Stimulated activated CD8-positive, alpha-beta memory T cell treated with anti-CD3 and anti-CD28 coated beads, Interleukin-15, amount 100 ng/mL, for 48 hours (primary cell): ENCODE data around the gene FKBP5.
A peak's percentile ranks its signal among the peaks of the same experiment; 100 is the strongest.
"Not testable (repeated sequence)": the region's sequence is repeated elsewhere in the genome, so short reads cannot be mapped to it uniquely, and the experiment has no call there.

Experiments
- DNase-seq, 2 donors: peaks; one replicate each; pipeline ENCODE4 v3.0.0-alpha.2; 2020; ENCODE audit warnings: low read depth in 2 of 2

Gene FKBP5

DNA sequence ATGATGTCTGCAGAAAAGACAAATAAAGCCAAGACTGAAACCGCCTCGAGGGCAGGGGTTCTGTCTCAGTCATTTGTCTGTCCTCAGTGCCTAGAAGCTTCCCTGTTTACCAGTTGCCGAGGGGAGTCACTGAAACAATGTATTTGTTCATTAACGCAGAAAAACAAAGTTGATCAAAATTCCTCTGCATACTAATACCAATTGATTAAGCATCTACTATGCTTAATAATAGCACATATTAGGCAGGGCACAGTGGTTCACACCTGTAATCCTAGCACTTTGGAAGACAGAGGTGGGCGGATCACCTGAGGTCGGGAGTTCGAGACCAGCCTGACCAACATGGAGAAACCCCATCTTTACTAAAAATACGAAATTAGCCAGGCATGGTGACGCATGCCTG is 1.8 kb upstream of the FKBP5 start:
- DNase-seq = no peak

DNA sequence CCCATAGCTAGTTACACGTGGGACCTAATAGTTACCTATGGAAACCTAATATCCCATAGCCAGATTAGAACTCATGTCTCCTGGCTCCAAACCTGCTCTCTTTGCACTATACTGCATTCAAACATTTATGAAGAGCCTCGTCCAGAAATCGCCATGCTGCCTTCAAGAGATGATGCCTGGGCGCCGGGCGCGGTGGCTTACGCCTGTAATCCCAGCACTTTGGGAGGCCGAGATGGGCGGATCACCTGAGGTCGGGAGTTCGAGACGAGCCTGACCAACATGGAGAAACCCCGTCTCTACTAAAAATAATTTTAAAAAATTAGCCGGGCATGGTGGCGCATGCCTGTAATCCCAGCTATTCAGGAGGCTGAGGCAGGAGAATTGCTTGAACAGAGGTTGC is 1.3 kb upstream of the FKBP5 start:
- DNase-seq = not testable (repeated sequence)

DNA sequence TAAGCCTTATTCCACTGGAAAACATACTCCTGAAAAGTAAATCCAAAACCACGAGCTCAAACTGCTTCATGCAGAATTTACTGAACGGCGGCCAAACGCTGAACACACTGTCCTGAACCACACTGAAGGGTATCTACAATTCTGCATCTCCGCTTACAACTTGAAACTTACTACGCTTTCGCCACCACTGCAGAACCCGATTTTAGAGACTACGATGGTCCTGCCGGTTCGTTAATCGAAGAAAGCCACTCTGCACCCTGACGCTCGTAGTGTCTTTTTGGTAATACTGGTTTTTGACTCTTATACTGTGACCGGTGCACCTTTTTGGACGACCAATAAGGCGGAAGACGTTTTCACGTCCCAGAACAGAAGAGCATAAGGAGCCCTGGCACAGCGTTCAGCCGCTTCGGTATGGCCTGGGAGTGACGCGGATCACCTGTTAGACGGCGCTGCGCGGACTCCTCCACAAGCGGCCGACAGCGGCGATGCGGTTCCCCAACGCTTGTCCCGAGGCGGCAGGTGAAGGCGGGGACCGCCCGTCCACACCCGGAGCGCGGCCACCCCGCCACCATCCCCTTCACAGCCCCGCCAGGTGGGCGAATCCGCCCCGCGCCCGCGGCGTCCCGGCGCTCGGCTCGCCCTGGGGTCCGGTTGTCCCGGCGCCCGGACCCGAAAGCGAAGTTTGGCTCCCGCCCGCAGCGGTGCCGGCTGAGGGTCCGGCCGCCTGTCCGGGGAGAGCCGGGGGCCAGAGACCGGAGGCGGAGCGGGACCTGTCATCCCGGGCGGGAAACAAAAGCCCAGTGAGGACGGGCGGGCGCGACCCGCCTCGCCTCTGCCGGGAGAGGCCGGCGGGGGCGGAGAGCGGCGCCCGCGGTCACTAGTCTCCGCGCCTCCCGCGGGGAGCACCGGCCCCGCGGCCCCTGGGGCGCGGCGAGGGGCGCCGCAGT is 784 bp downstream of the FKBP5 start:
- DNase-seq = peak; percentile 45 to 47

DNA sequence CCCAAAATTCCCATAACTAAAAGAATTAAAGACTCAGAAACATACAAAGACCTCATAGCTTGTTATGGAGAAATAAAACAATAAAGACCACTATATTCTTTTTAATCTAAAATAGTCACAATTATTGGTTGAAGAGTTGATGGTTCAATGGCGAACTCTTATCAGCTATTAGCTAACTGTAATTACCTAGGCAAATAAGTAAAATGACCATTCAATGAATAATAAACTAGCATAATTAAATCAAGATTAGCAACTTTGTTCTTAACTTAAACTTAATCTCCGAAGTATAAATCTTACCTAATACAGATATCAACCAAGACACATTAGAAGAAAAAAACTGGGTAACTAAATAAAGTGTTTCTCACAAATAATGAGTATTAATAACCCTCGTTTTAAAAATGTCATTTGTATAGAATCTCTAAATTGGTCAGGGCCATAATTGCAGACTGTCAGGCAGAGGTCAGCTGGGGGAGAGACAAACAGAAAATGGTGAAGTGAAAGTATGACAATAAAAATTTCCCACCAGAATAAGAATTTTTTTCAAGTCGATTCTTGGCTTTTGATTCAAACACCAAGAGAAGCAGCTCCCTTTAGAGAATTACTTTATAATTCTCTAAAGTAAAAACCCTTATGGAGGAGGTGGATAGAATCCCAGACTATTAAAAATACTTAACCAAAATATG is 1.7 kb downstream of the FKBP5 start:
- no peak for DNase-seq

DNA sequence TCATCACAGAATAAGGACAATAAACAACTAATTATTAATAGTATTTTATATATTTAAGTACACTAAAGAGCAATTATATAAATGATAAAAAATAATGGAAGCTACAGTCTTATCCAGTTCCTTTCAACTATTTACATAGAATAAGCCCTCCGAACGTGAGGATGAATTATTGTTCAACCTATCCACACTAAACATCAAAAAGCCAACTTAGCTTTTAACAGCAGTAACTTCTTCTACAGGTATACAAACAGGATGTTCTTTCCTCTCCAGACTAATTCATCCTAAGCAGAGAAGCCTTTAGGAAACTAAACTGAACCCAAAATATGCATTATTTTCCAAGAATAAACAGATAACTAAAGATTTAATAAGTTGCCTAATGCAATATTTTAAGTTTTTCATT is 2.3 kb downstream of the FKBP5 start:
- no peak for DNase-seq

DNA sequence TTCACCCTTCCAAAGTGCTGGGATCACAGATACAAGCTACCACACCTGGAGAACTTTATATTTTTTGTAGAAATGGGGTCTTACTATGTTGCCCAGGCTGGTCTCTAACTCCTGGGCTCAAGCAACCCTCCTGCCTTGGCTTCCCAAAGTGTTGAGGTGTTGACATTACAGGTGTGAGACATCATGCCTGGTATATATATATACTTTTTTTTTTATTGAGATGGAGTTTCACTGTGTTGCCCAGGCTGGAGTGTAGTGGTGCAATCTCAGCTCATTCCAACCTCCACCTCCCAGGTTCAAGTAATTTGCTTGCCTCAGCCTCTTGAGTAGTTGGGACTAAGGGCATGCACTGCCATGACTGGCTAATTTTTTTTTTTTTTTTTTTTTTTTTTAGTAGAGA is 5.4 kb downstream of the FKBP5 start:
- no peak for DNase-seq

DNA sequence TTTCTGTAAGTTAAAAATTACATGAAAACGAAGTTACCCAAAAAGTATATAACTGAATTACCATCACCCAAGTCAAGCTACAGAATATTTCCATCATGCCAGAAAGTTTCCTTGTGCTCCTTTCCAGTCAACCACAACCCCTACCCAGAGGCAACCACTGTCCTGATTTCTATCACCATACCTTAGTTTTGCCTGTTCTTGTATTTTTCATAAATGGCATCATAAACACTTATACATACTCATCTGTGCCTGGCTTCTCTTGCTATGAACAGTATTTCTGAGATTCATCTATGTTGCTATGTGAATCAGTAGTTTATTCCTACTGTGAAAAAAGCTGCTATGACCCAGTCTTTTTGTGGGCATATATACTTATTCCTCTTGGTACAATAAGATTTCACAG is 7.4 kb downstream of the FKBP5 start:
- no peak for DNase-seq

DNA sequence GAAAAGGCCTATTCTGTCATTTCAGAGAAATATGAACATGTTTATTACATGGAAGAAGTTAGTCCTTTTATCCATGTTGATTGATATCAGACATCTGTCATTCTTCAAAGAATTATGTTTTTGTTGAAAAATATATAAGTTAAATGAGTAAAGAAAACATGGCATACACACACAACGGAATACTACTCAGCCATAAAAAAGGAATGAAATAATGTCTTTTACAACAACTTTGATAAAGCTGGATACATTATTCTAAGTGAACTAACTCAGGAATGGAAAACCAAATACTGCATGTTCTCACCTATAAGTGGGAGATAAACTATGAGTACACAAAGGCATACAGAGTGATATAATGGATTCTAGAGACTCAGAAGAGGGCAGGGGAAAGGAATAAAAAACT is 9.3 kb downstream of the FKBP5 start:
- DNase-seq = no peak

DNA sequence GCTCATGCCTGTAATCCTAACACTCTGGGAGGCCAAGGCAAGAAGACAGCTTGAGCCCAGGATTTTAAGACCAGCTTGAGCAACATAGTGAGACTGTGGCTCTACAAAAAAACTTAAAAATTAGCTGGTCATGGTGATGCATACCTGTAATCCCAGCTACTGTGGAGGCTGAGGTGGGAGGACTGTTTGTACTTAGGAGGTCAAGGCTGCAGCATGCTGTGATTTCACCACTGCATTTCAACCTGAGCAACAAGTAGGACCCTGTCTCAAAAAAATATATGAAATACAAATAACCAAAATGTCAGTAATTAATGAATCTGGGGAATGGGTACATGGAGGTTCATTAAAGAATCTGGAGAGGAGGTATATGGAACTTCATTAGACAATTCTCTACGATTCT is 9.9 kb downstream of the FKBP5 start:
- DNase-seq = no peak

DNA sequence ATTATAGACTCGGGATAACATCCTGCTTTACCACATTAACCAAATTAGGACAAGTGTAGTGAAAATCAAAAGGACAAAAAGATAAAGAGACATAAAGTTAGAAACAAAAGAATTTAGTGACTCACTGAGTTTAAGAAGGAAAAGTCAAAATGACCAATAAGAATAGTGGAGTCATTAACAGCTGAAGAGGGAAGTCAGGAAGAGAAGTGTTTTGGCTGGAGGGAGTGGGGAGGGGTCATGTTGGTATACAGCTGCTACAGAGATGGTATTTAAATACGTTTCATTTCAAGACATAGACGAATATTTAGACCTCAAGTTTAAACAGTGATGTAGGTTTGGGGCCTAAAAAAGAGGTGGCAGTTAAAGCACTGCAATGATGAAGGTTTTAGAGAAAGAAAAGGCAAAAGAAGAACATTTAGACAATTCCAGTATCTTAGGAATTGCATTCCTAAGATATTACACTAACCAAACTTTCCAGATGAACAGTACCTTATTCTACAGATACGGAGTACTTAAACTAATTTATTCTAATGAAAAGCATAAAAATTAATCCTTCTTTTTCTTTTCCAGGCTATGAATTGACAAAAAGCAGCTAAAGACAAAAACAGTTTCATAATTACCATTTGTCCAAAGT is 10.6 kb downstream of the FKBP5 start:
- no peak for DNase-seq

DNA sequence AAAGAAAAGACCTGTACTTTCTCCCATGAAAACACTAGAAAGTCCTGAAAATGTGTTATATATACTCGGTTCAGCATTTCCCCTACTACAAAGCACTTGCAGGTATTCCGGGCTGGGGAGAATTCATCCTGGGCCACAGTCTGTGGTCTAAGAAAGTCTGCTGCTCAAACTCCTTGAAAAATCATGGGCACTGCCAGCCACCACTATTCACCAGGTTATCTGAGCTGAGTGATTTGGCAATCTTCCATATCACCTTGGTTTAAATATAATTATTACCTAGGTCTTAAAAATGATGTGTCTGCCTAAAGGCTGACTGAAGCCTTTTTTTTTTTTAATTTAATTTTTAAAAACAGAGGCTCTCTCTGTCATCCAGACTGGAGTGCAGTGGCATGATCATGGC is 11.3 kb downstream of the FKBP5 start:
- no peak for DNase-seq

DNA sequence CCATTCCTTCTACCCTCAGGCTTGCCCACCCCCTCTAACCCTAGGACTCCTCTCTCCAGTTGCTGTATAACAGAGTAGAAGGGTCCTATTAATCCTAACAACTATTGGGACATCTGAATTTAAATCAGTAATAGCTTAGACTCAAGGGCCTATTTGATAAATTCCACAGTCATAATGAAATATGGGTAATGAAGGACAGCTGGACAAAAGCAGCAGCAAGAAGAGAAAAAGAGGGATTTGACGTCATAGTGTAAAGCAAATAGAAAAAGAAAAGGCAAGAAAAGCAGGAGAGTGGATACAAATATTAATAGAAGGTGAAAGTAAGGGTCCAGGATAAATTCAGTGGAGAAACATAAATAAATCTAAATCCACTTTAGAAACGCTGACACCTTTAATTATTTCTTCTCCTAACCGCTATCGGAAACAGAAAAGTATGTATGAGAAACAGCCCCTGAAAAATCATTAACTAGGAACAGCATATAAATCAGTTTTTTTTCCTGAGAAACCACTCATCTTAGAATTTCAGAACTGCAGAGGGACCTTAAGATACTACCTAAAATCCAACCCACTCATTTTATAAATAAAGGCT is 12.8 kb downstream of the FKBP5 start:
- DNase-seq = no peak

DNA sequence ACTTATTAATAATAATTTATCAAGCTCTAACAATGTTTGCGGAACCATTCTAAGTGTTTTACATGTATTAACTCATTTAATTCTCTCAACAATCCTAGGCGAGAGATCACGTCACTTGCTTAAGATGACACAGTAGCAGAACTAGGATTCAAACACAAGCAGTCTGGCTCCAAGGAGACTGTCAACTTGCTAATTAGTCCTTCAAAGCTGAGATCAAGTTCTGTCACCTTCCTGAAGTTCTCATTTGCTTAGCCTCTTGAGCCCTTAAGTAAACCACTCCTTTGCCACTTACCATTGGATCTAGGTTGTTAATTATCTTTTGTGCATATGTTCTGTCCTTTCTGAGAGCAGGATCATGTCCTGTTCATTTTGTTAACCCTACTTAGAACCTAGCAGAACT is 14.1 kb downstream of the FKBP5 start:
- no peak for DNase-seq

DNA sequence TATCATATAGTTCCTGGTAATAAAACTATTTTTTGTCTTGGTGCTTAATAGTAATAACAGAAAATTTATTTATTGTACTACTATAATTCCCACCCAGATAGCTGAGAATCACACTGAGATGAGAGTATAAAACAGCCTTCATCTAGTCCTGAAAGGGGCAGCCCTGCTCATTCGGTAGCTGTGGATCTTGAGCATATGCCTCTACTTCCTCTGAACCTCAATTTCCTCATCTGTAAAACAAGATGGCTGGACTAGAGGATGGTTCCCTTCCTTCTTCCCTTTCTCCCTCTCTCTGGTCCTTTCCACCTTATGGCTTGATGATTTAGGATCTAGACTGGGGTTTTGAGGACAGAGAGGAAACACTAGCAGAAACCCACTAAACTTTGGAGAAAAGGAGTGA is 15.0 kb downstream of the FKBP5 start:
- DNase-seq = no peak

DNA sequence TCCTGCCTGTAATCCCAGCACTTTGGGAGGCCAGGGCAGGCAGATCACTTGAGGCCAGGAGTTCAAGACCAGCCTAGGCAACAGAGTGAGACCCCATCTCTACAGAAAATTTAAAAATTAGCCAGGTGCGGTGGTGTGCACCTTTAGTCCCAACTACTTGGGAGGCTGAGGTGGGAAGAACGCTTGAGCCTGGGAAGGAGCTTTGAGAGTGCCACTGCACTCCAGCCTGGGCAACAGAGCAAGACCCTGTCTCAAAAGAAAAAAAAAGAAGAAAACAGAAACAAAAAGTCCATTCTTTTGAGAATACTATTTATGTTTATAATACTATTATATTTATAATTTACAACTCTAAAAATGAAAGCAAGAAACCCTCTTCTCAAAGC is 15.4 kb downstream of the FKBP5 start:
- not testable (repeated sequence) for DNase-seq

DNA sequence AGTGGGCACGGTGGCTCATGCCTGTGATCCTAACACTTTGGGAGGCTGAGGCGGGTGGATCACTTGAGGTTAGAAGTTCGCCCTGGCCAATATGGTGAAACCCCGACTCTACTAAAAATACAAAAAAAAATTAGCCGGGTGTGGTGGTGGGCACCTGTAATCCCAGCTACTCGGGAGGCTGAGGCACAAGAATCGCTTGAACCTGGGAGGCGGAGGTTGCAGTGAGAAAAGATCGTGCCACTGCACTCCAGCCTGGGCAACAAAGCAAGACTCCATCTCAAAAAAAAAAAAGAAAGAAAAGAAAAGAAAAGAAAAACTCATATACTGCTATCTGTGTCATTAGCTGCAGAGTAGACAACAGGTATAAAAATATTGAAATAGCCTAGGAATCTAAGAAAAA is 18.3 kb downstream of the FKBP5 start:
- not testable (repeated sequence) for DNase-seq

DNA sequence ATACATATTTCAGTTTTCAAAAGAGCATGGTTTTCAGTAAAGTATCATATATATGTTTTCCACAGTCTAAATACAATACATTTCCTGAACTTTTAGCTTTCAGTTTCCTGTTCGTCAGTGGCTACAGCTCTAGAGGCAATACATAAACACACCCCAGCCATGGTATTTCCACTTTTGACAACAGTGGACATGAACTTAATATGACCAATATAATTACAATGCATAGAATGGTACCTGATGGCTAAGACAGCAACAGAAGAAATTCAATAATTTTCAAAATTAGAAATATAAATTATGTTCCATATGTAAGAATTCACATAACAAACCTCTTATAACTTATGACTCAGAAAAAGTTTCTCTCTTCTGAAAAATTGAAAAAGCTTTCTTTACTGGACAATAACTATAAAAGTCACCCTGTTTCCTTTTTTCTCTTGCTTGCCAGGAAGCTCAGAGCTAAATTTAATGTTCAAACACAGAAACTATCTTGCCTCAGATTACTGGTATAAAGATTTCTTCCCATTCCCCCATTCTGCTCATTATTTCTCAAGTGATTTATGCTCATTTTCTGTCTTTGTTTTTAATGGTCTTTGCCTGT is 19.2 kb downstream of the FKBP5 start:
- no peak for DNase-seq

DNA sequence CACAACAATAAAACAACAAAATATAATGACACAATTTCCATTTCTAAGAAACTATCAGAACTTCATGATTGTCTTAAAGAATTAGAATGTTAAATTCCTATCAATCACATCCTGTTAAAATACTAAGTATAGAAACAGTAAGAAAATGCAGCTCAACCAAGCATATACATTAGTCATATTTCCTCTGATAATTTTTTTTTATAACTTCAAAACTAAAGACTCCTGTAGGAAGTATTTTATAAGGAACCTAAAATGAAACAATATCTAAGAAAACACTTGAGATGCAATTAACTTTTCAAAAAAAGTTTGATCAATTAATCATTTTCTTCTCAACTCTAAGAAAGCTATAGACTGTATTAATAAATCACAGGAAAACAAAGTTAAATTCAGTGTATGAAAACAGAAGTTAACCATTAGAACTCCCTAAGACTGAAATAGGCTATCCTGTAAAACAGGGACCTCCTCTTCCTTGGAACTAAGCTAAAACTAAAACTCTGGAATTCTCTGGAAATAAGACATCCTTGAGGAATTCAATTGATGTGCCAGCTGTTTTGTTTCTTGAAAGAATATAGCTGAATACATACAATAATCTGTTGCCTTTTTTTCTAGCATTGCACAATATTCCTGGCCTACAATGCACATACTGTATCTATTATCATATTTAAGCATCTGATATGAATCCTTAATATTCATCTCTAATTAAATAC is 19.8 kb downstream of the FKBP5 start:
- no peak for DNase-seq

DNA sequence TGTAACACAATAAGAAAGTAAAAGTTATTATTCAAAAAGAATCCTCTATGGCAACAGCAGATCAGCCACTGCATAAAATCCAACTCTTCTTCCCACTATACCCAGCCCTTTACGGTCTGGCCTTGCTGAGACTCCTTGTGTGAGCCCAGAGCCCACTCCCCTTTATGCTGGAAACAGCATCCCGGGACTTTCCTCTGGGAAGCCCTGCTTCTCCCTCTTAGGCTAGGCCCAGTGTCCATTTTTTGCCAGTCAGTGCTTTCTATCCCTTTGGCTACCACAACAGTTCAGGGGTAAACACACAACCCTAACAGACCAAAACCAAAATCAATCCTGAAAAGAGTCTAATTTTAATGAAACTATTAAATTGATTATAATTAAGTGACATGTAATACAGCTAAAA is 20.6 kb downstream of the FKBP5 start:
- no peak for DNase-seq

DNA sequence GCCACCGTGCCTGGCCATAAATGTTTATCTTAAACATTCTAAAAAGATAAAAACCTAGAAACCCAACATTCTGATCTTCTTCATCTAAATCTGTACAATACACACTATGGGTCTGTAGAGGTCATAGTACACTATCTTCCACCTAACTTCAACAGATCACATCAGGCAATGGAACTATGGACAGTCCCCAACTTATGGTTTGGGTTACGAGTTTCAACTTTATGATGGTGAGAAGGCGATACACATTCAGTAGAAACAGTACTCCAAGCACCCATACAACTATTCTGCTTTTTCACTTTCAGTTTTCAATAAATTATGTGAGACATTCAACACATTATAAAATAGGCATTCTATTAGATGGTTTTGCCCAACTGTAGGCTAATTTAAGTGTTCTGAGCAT is 23.1 kb downstream of the FKBP5 start:
- DNase-seq = no peak

DNA sequence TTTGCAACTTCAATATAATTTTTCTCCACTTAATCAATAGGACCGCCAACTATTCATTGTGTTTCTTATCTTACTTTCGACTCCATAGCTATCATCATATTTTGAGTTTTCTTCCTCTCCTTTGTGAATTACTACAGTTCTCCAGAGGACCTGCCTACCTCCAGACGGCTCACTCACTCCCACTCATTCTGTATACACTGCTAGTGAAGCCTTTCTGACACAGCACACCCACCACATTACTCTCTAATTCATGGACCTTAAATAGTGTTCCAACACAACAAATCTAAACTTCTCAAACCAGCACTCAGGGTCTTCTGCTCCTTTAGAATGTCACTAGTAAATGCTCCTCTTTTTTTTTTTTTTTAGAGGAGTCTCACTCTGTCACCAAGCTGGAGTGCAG is 23.8 kb downstream of the FKBP5 start:
- no peak for DNase-seq
